ENCODE results near the gene NR1I2.

The NR1I2 gene

DNA sequence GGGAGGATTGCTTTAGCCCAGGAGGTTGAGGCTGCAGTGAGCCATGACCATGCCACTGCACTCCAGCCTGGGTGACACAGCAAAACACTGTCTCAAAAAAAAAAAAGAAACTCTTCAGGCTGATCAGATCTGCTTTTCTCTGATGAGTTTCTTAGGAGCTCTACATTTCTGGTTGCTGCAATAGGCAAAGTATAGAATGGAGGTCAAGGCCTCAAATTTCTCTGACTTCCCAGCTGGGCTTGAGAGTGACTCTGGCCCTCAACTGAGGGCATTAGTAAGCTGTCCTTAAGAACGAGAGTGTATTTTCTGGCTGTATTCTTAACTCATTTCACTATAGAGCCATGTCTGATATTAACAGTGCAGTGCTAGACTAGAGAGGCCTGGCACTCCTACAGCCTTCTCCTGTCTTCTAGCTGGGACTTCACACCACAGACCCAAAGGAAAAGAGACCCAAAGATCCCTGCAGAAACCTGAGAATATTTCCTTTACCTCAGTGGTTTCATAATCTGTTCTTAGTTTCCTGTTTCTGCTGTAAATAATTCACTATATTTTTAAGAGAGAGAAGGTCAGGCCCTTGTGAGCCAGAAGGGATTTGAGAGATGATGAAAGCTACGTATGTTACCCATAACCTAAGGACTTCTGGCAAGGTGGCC is 2.0 kb upstream of the NR1I2 start:
- no peak for DNase-seq

DNA sequence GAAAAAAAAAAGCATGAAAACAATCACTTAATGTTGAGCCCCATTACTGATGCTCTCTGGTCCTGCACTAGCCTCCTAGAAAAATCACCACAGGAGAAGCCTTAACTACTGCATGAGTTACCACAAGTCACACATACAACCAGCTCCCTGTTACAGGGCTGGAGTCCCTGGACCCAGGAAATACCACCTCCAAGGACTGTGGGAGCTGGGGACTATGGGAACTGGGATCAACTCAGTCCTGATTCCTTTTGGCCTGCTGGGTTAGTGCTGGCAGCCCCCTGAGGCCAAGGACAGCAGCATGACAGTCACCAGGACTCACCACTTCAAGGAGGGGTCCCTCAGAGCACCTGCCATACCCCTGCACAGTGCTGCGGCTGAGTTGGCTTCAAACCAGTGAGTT is 559 bp downstream of the NR1I2 start:
- DNase-seq = no peak

DNA sequence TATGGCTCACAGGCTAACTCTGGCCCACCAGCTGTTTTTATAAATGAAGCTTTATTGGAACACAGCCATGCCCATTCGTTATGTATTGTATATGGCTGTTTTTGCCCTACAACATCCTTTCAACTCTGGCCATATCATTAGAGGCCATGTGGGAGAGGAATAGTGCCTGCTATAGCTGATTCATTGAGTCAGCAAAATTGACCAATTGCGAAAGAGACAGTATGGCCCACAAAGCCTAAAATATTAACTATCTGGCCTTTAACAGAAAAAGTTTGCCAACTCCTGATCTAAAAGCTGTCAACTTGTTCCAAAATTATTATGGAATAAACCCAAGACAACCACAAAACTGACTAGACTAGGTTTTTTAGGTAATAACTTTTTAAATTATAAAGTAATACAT is 1.4 kb downstream of the NR1I2 start:
- DNase-seq = no peak

DNA sequence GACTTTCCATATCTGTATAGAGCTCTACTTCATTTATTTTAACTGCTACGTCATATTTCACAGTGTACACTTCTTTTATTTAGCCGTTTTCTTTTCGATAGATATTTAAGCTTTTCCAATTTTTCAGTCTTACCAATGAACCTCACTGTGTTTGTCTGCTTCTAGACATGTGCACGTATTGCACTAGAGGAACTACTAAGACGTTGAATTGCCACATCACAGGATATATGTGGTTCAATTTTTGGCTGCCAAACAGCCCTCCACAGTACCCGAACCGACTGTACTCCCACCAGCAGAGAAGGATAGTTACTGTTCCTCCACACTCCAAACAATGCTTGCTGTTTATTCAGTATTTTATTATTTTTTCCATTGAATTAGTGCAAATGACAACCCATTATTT is 2.0 kb downstream of the NR1I2 start:
- DNase-seq = no peak

DNA sequence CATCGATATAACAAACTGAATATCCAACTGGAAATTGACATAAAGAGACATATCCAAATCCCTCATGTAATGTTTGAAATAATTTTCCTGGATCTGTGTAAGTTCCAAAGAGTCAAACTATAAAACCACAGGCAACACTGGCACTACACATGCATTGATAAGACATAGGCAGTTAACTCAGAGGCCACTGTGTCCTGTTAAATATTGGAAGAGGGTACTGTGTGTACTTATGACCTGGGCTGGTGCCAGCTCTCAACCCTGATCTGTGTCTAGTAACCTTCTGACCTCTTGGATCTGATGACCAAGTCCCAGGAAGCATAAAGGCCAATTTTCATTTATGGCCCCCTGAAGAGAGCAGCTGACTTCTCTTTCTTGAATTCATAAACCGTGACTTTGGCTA is 4.5 kb downstream of the NR1I2 start:
- no peak for DNase-seq

DNA sequence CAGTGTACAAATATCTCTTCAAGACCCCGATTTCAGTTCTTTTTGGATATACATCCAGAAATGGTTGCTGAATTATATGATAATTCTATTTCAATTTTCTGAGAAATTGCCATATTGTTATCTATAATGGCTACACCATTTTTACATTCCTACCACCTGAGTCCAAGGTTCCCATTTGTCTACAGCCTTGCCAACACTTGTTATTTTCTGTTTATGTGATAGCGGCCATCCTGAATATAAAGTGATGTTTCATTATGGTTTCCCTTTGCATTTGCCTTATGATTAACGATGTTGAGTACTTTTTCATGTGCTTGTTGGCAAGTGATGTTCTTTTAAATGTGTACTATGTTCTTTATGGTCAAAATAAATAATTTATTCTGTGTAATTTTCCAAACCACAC is 8.5 kb downstream of the NR1I2 start:
- no peak for DNase-seq

DNA sequence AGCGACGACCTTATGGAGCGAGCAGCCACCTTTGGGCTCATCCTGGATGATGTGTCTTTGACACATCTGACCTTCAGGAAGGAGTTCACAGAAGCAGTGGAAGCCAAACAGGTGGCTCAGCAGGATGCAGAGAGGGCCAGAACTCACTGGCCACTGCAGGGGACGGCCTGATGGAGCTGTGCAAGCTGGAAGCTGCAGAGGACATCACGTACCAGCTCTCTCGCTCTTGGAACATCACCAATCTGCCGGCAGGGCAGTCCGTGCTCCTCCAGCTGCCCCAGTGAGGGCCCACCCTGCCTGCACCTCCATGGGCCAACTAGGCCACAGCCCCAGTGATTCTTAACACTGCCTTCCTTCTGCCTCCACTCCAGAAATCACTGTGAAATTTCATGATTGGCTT is 10.4 kb downstream of the NR1I2 start:
- no peak for DNase-seq

DNA sequence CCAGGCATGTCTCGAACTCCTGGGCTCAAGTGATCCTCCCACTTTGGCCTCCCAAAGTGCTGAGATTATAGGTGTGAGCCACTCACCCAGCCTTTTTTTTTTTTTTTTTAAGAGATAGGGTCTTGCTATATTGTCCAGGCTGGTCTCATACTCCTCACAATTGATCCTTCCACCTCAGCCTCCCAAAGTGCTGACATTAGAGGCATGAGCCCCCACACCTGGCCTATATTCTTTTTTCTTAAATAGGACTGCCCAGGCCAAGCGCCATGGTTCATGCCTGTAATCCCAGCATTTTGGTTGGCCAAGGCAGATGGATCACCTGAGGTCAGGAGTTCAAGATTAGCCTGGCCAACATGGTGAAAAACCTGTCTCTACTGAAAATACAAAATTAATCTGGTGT is 12.5 kb downstream of the NR1I2 start:
- no peak for DNase-seq

DNA sequence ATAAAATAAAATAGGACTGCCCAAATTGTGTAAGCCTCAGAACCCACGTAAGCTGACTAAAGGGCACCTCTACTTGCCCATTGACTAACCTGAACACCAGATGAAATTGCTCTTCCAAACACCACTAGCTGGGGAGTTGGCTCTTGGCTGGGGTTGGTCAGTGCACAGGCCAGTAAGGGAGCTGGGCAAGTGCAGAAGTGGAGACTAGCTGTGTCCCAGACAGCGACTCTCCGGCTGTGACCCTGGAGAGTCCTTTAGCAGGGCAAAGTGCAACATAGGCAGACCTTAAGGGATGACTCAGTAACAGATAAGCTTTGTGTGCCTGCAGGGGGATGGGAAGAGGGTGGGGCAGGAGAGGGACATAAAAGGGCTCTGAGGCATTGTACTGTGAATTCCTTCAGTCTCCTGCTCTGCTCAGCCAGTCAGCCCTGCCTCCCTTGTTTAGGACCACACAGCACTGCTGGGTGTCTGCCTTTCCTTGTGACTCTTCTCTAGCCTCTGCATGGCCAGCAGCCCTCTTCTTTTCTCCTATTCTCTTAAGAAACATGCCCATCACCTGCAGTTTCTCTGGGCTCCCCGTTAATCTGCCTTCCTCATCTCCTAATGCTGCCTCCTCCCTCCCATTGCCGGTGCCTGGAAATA is 13.2 kb downstream of the NR1I2 start:
- DNase-seq = no peak

DNA sequence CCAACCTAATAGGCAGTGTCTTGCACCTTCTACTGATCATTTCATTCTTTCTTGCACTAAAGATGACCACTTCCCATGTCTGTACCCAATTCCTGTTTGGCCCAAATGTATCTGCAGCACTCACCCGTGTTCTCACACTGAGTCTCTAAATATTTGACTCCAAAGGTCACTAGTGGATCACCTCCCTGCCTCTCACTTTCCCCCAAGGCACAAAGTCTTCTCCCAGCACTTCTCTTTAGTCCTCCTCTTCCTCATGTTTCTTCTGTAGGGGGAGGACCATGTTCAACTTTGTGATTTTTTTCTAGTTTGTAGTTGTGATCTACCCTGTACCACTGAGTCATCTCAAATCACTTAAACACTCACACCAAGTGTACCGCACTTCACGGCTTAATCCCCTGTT is 13.9 kb downstream of the NR1I2 start:
- no peak for DNase-seq

DNA sequence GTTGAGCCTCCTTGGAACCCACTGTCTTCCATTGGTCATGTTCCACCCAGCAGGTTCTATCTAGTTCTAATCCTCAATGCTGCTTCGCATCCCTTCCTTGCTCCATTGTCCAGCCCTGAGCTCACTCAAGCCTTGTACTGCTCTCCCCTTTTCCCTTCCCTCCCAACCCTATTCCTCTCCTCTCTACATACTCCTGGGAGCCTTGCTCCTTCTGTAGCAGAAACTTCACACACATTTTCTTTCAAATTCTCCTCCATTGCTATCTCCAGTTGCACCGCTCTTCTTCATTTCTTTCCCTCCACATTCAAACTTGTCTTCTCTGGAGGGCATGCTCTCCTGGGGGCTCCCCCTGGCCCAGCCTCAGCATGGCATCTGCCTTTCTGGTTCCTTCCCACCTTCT is 14.5 kb downstream of the NR1I2 start:
- DNase-seq = no peak

DNA sequence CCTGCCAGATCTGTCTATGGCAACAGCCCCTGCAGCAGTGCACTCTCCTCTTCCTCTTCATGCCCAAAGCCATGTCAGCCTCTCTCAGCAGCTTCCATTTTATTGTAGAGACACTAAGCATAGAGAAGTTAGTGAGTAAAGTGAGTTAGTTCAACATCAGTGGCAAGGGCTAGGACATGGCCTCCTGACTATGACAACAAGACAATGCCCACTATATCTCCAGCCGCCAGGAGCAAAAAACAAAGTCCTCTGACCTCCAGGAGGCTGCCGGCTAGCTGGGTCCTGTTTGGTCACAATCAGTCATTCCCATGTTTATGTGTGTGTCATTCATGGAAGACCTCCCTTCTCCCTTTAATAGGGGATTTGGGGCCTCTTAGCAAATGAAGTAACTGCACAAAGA is 14.9 kb downstream of the NR1I2 start:
- no peak for DNase-seq

DNA sequence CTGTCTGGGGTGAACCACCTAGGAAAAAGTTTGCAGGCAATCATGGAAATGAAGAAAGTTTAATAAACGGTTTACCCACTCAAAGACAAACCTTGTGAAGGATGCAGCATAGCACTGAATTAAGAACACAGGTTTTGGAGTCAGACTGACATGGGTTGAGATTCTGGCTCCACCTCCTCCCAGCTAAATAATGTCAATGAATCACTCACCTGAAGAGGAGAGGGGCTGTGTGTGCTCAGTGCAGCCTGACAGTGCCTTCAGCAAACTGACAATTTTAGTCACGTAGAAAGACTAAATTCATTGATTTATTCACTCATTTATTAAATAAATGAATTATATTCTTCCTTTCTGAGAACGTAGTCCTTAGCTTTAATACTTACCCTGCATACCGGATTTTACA is 18.9 kb downstream of the NR1I2 start:
- no peak for DNase-seq

DNA sequence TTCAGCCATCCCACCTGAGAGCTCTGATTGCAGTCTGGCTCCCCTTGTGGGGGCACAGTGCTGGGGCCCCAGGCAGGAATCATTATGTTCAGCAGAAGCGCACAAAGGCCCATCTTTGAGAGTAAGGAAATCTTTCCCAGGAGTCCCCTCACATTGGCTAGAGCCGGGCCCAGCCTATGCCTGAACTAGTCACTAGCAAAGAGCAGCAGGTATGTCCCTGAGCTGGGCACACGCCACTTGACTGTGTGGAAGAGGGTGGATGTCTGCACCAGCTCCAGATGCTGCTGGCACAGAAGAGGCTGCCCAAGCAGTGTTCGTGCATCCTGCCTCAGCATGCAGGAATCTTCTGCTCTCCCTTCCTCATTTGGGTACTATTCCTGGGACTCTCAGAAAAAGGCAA is 26.3 kb downstream of the NR1I2 start:
- no peak for DNase-seq

DNA sequence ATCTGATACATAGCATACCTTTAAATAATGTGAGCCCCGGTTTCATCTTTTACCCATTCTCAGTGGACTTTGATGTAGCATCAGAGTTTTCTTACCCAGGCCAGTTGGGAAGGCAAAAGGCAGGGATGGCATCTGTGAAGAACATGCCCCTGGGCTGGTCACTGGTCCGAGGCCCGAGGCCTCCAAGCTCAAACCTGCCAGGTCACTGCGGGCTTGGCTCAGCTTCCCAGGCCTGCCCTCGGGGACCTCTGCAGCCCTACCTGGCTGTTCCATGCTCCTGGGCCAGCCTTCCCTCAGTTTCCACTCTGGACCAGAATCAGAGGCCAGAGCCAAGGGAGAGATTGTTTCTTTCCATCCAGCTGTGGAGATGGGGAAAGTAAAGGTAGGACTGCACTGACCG is 26.9 kb downstream of the NR1I2 start:
- DNase-seq = no peak

DNA sequence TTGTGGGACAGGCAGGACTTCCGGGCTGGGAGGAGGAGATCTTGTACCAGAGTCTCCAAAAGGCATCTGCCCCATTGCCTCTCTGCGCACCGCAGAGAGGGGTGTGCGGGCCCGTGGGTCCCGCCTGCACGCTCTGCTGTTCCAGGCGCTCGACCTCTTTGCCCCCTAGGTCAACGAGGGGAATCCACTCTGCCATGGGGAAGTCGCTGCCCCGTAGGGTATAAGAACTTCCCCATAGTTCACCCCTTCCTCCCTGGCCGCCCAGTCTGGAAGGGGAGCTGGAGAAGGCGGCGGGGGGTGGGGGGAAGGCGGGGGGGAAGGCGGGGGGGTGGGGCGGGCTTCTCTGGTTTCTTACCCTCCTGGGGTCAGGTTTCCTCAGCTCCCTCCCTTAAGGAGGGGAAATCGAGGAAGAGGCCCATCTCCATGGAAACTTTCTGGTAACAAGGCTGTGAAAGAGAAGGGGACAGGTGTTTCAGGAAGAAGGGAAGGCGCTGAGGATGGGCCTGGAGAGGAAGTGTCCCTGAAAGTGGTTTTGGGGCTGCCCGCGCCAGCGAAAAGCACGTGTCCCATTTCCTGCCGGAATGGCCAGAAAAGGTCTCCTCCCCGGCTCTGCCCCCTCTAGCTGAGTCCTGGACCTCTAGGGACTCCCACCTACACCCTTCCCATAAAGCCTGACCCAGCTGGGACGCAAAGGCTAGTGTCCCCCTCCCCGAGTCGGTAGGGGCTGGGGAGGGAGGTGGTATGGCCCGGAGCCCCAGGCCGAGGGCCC is 27.5 kb downstream of the NR1I2 start:
- DNase-seq = peak; percentile 6

DNA sequence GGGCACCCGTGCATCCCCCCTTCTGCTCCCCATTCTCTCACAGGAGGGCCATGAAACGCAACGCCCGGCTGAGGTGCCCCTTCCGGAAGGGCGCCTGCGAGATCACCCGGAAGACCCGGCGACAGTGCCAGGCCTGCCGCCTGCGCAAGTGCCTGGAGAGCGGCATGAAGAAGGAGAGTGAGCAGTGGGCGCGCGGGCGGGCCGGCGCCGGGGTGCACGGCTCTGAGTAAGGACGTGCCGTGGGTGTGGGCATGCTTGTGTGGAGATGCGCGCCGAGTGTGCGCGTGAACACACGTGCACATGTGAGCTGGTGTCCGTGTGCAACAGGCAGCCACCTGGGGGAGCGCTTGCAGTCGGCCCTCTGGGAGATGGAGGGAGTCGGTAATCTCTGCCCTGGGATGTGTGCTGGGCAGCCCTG is 28.1 kb downstream of the NR1I2 start:
- peak; percentile 66 for DNase-seq

DNA sequence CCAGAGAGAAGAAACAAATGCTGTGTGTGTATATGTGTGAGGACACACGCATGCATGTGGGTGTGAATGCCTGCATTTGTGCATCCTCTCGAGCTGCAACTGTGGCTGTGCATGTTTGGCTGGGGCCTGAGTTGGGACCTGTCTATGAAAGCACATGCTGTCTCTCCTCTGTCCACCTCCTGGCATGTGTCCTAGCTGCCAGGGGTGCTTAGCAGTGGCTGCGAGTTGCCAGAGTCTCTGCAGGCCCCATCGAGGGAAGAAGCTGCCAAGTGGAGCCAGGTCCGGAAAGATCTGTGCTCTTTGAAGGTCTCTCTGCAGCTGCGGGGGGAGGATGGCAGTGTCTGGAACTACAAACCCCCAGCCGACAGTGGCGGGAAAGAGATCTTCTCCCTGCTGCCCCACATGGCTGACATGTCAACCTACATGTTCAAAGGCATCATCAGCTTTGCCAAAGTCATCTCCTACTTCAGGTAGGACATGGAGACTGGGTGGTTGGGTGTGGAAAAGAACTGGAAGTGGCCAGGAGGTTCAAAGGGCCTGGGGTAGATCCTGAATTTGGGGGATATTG is 30.7 kb downstream of the NR1I2 start:
- no peak for DNase-seq

DNA sequence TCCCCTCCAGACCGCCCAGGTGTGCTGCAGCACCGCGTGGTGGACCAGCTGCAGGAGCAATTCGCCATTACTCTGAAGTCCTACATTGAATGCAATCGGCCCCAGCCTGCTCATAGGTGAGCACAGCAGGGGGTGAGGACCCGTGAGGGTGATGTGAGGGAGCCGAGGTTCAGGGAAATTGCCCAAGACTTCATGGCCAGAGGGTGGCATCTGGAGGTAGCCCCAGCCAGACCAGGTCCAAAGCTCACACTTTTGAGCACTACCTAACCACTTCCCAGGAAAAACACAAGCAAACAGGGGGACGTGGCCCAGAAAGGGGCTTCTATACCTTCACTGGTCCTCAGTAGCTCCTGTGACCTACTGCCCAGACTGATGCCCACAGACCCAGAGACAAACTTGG is 33.8 kb downstream of the NR1I2 start:
- DNase-seq = no peak

DNA sequence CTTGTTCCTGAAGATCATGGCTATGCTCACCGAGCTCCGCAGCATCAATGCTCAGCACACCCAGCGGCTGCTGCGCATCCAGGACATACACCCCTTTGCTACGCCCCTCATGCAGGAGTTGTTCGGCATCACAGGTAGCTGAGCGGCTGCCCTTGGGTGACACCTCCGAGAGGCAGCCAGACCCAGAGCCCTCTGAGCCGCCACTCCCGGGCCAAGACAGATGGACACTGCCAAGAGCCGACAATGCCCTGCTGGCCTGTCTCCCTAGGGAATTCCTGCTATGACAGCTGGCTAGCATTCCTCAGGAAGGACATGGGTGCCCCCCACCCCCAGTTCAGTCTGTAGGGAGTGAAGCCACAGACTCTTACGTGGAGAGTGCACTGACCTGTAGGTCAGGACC is 35.2 kb downstream of the NR1I2 start:
- no peak for DNase-seq

DNA sequence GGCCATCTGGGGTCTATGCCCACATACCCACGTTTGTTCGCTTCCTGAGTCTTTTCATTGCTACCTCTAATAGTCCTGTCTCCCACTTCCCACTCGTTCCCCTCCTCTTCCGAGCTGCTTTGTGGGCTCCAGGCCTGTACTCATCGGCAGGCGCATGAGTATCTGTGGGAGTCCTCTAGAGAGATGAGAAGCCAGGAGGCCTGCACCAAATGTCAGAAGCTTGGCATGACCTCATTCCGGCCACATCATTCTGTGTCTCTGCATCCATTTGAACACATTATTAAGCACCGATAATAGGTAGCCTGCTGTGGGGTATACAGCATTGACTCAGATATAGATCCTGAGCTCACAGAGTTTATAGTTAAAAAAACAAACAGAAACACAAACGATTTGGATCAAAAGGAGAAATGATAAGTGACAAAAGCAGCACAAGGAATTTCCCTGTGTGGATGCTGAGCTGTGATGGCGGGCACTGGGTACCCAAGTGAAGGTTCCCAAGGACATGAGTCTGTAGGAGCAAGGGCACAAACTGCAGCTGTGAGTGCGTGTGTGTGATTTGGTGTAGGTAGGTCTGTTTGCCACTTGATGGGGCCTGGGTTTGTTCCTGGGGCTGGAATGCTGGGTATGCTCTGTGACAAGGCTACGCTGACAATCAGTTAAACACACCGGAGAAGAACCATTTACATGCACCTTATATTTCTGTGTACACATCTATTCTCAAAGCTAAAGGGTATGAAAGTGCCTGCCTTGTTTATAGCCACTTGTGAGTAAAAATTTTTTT is 35.9 kb downstream of the NR1I2 start:
- no peak for DNase-seq

DNA sequence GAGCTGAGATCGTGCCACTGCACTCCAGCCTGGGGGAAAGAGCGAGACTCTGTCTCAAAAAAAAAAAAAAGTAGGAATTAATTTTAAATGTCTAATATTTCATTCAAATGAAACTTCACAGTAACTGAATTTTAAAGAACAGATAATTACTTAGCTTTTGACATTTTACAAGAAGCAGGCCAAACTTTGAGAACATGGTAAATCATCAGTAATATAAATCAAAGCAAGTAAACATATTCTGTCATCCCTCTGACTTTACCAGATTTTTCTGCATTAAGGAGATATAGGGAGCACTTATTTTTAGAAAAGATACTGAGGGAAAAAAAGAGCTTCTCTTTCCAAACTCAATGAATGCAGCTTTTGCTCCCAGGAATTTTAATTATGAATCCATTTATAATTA is 37.0 kb downstream of the NR1I2 start:
- no peak for DNase-seq

DNA sequence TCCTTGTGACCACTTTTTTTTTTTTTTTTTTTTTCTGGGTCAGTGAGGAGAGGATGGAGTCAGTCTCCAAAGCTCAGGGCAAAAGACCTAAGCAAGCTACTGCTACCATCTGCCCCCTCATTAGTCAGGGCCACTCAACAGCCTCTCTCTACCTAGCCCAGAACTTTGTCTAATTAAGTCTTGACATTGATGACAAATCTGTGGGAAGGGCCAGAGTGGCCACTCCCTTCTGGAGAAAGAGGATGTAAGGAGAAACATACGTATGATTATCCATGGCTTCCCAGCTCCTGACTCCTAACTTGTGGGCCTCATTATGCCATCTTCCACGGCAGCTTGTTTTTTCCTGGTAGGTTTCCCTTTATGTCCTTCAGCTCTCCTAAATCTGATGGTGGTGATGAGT is 37.9 kb downstream of the NR1I2 start:
- no peak for DNase-seq

All from stimulated activated CD4-positive, alpha-beta T cell treated with anti-CD3 and anti-CD28 coated beads, Interleukin-1b, Interleukin-23, amount 100 ng/mL, for 48 hours (primary cell).